SK-N-SH treated with all-trans-retinoic acid at 6 μM for 48 hours (cell line): ENCODE data around the gene KCTD2.

Experiments
- PATZ1 ChIP-seq: fragments of 250-450 bp; sonication (Bioruptor Pico); IDR thresholded peaks from 2 replicates; pipeline ENCODE4 v1.8.0; 2020; ENCODE audit warnings: mild to moderate bottlenecking, moderate library complexity, borderline replicate concordance
- POU6F1 ChIP-seq: fragments of 250-450 bp; sonication (Bioruptor Pico); IDR thresholded peaks from 2 replicates; pipeline ENCODE4 v1.8.0; 2021; ENCODE audit warnings: low read depth, mild to moderate bottlenecking, moderate library complexity, borderline replicate concordance
- RARB ChIP-seq: fragments of 250-450 bp; sonication (Bioruptor Pico); IDR thresholded peaks from 2 replicates; pipeline ENCODE4 v1.8.0; 2021; ENCODE audit warnings: mild to moderate bottlenecking, moderate library complexity

GRCh38 chr17:75059369-75060345, 12.6 kb downstream of the KCTD2 start:
- TF ChIP-seq RARB (no peak), PATZ1 (CRISPR knock-in tag) (no peak), POU6F1 (CRISPR knock-in tag) (no peak)
